Measurements from ENCODE around the gene C16orf74. TPM values are rescaled to one million over a fixed set of nuclear protein-coding genes. Genes with fewer than 3 reads are reported as not detected.

C16orf74 gene
- total and polyA plus RNA-seq, 8 donors: 1.1 to 24.9 (median 4.6) TPM; not detected in 3

GRCh38 chr16:85674418-85674755 lies 76.5 kb downstream of the C16orf74 start:
- DNase-seq: no peak
- Histone ChIP-seq H3K4me3 (no peak overlapping the region), H3K27ac (peak overlapping the region; percentile 42 to 65 (median 51)), H3K9me3 (no peaks in the 10 kb centered on the region), H3K27me3 (no peaks in the 10 kb centered on the region), H3K4me1 (peaks cover 20 to 34% (median 21%) of the 10 kb centered on the region in 4 donors), H3K36me3 (peaks cover 35 to 97% (median 70%) of the 10 kb centered on the region in 4 donors)
- intact Hi-C loops (cut with DNase I; ENCODE audit: low total_unique reads): no loop called here
- TF ChIP-seq EP300 (IDR thresholded peaks at IDR 0.05) (no peak), CTCF (IDR thresholded peaks at IDR 0.05) (no peak), POLR2A (IDR thresholded peaks at IDR 0.05) (no peak), POLR2AphosphoS5 (IDR thresholded peaks at IDR 0.05) (no peak)
- 55 to 89% (median 70%) methylated on average over 4 of the region's 4 CpGs for WGBS, 5 donors

- peak; percentile 81 to 89 for DNase-seq
- peak overlapping the region; percentile 42 to 70 (median 63) for H3K27ac ChIP-seq
- intact Hi-C loops (cut with DNase I; ENCODE audit: low total_unique reads): no loop called here
- H3K9me3 ChIP-seq: no peaks in the 10 kb centered on the region
- no peak overlapping the region for H3K4me3 ChIP-seq
- TF ChIP-seq POLR2AphosphoS5 (IDR thresholded peaks at IDR 0.05) (peak; percentile 19 to 81 (median 42)), EP300 (IDR thresholded peaks at IDR 0.05) (no peak)
- H3K36me3 ChIP-seq: peaks cover 41 to 98% (median 76%) of the 10 kb centered on the region in 4 donors
- 35 to 69% (median 38%) methylated on average over 16 to 19 of the region's 19 CpGs for WGBS, 5 donors
- H3K27me3 ChIP-seq: no peaks in the 10 kb centered on the region
- H3K4me1 ChIP-seq: peaks cover 20 to 34% (median 21%) of the 10 kb centered on the region in 4 donors
Measured at GRCh38 chr16:85673529-85674417, 77.1 kb downstream of the C16orf74 start.

- TF ChIP-seq EP300 (IDR thresholded peaks at IDR 0.05): no peak
- TF ChIP-seq POLR2AphosphoS5 (IDR thresholded peaks at IDR 0.05): no peak
- no peak for TF ChIP-seq POLR2A (IDR thresholded peaks at IDR 0.05)
- no peak for TF ChIP-seq CTCF (IDR thresholded peaks at IDR 0.05)
- peaks cover 71 to 98% (median 92%) of the 10 kb centered on the region in 4 donors for H3K36me3 ChIP-seq
- no peak overlapping the region for H3K27ac ChIP-seq
- H3K9me3 ChIP-seq: no peaks in the 10 kb centered on the region
- H3K27me3 ChIP-seq: no peaks in the 10 kb centered on the region
- peaks cover 20 to 34% (median 21%) of the 10 kb centered on the region in 4 donors for H3K4me1 ChIP-seq
- no peak for DNase-seq
- no peak overlapping the region for H3K4me3 ChIP-seq
- 94 to 97% (median 95%) methylated on average over 14 of the region's 14 CpGs for WGBS, 5 donors
- intact Hi-C loops (cut with DNase I; ENCODE audit: low total_unique reads): no loop called here
Measured at GRCh38 chr16:85670840-85671239, 80.1 kb downstream of the C16orf74 start.

- WGBS, 5 donors: 90 to 95% (median 91%) methylated on average over 10 of the region's 10 CpGs
- intact Hi-C loops (cut with DNase I; ENCODE audit: low total_unique reads): no loop called here
- H3K36me3 ChIP-seq: peaks cover 90 to 98% (median 97%) of the 10 kb centered on the region in 4 donors
Measured at GRCh38 chr16:85668676-85669424, 82.0 kb downstream of the C16orf74 start.

More at GRCh38 chr16:85668676-85669424, 82.0 kb downstream of the C16orf74 start:
- Histone ChIP-seq H3K4me1 (peaks cover 5 to 22% (median 13%) of the 10 kb centered on the region in 4 donors), H3K9me3 (no peaks in the 10 kb centered on the region), H3K4me3 (no peak overlapping the region), H3K27me3 (no peaks in the 10 kb centered on the region), H3K27ac (no peak overlapping the region)
- no peak for DNase-seq
- TF ChIP-seq POLR2AphosphoS5 (IDR thresholded peaks at IDR 0.05) (no peak), CTCF (IDR thresholded peaks at IDR 0.05) (no peak), EP300 (IDR thresholded peaks at IDR 0.05) (no peak)
